Testis (tissue), 3 donors: ENCODE data around the gene PITPNC1. TPM values are rescaled to one million over a fixed set of nuclear protein-coding genes. Genes with fewer than 3 reads are reported as not detected.

ENCODE experiments used
- DNase-seq: peaks from one replicate; pipeline ENCODE4 v3.0.0-alpha.2; 2019
- H3K27ac ChIP-seq, 2 donors: fragments of 200-600 bp; sonication (generic); one replicate each; pipeline ENCODE4 v1.5.1; 2019
- H3K27me3 ChIP-seq: fragments of 200-600 bp; sonication (generic); one replicate; pipeline ENCODE4 v1.5.1; 2019
- H3K36me3 ChIP-seq: fragments of 200-600 bp; sonication (generic); one replicate; pipeline ENCODE4 v1.5.1; 2017; ENCODE audit warnings: low read depth; ENCODE audit errors: missing control alignments
- H3K4me1 ChIP-seq: fragments of 200-600 bp; sonication (generic); one replicate; pipeline ENCODE4 v1.5.1; 2019
- H3K4me3 ChIP-seq, 2 donors: fragments of 200-600 bp; sonication (generic); one replicate each; pipeline ENCODE4 v1.5.1; 2017 to 2019
- H3K9me3 ChIP-seq: fragments of 200-600 bp; sonication (generic); one replicate; pipeline ENCODE4 v1.5.1; 2017
- POLR2A ChIP-seq: fragments of 450-650 bp; IDR thresholded peaks from one replicate; pipeline ENCODE4 v1.6.1; 2017; ENCODE audit warnings: antibody characterized with exemption, mild to moderate bottlenecking, moderate library complexity
- WGBS, 2 donors: methylation state at CpG; one replicate each; pipeline ENCODE4 v1.1.5; 2018; 5-methylcytosine and 5-hydroxymethylcytosine counted together
- intact Hi-C: fragments of 100-400 bp; cut with DNase I; formaldehyde crosslinking; loops from one replicate; pipeline ENCODE4 v1.15.1; 2023; ENCODE audit warnings: low total_unique reads
- polyA plus RNA-seq: library from polyadenylated mRNA; stranded (reverse); fragments of 350-450 nt; fragmentation: Illumina TruSeq; extraction: RNeasy Lipid Tissue Mini Kit (QIAGEN cat#74804); gene quantifications from one replicate; pipeline ENCODE4 v1.2.3, GENCODE V29; 2014; ENCODE audit warnings: low read depth, low replicate concordance; ENCODE audit not compliant: insufficient read depth
- total RNA-seq, 2 donors: library from RNA; depleted of rRNA; stranded (reverse); fragments of >200 nt; gene quantifications; one replicate each; pipeline ENCODE4 v1.2.3, GENCODE V29; 2016
- TF ChIP-seq, protein P1 (sequence below), 3 experiments: fragments of 450-650 bp in 2 of 3; fragments of 200-600 bp in 1 of 3; sonication (generic) in 1 of 3; IDR thresholded peaks; one replicate each; pipeline ENCODE4 v1.5.1; 2016 to 2019; ENCODE audit warnings: antibody characterized with exemption in 3 of 3, mild to moderate bottlenecking in 2 of 3, moderate library complexity in 1 of 3

Gene PITPNC1
- total and polyA plus RNA-seq, 3 donors from 2014 or later: 8.3 to 12.8 (median 12.2) TPM

DNA sequence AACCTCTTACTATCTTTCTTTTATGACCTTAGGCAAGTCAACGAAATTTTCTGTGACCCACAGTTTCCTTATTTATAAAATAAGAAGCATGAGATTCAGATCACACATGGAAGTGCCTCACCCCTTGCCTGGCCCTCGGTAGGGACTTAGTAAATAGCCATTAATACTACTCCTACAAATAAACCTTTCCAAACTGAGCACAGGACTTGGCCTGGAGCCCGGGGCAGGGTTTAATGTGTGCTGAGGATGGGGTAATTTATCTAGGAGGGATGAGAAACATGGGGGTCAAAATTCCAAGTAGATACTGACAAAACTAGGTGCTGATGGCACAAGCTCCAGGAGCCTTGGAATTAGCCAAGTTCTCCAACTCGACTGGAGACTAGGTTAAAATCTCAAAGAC, 35.0 kb downstream of the PITPNC1 start:
- intact Hi-C loops: no loop called here
- H3K36me3 ChIP-seq: no peaks in the 10 kb centered on the region
- no peaks in the 10 kb centered on the region for H3K9me3 ChIP-seq
- H3K4me1 ChIP-seq: peaks cover 7% of the 10 kb centered on the region
- no peak overlapping the region for H3K4me3 ChIP-seq
- no peaks in the 10 kb centered on the region for H3K27me3 ChIP-seq
- no peak overlapping the region for H3K27ac ChIP-seq
- WGBS, 2 donors: 63% methylated on average over 4 of the region's 4 CpGs
- TF ChIP-seq POLR2A: no peak
- TF ChIP-seq, protein P1, sequence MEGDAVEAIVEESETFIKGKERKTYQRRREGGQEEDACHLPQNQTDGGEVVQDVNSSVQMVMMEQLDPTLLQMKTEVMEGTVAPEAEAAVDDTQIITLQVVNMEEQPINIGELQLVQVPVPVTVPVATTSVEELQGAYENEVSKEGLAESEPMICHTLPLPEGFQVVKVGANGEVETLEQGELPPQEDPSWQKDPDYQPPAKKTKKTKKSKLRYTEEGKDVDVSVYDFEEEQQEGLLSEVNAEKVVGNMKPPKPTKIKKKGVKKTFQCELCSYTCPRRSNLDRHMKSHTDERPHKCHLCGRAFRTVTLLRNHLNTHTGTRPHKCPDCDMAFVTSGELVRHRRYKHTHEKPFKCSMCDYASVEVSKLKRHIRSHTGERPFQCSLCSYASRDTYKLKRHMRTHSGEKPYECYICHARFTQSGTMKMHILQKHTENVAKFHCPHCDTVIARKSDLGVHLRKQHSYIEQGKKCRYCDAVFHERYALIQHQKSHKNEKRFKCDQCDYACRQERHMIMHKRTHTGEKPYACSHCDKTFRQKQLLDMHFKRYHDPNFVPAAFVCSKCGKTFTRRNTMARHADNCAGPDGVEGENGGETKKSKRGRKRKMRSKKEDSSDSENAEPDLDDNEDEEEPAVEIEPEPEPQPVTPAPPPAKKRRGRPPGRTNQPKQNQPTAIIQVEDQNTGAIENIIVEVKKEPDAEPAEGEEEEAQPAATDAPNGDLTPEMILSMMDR (IDR thresholded peaks at IDR 0.05): no peak
- DNase-seq: no peak

DNA sequence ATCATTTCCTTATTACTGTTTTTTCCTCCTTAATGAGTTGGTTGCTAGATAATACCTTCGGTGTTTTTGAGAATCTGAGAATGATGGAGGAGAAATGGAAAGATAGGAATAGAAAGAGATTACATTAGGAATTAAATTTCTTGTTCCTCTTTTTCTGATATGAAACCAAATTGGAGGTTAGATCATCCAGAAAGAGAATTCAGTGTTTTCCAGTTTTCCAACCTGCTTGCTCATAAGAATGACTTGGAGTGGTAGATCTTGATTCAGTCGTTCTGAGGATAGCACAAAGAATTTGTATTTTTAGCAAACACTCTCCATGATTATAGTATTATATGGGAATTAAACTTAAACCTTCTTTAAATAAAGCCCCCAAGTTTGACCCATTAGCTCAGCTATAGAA, 35.9 kb downstream of the PITPNC1 start:
- TF ChIP-seq, protein P1 (IDR thresholded peaks at IDR 0.05): no peak
- no peak for TF ChIP-seq POLR2A
- Histone ChIP-seq H3K9me3 (no peaks in the 10 kb centered on the region), H3K4me1 (peaks cover 7% of the 10 kb centered on the region), H3K36me3 (no peaks in the 10 kb centered on the region), H3K27me3 (no peaks in the 10 kb centered on the region), H3K27ac (no peak overlapping the region), H3K4me3 (no peak overlapping the region)
- intact Hi-C loops: no loop called here
- WGBS, 2 donors: 65 to 79% methylated on average over 2 of the region's 2 CpGs
- DNase-seq: no peak

DNA sequence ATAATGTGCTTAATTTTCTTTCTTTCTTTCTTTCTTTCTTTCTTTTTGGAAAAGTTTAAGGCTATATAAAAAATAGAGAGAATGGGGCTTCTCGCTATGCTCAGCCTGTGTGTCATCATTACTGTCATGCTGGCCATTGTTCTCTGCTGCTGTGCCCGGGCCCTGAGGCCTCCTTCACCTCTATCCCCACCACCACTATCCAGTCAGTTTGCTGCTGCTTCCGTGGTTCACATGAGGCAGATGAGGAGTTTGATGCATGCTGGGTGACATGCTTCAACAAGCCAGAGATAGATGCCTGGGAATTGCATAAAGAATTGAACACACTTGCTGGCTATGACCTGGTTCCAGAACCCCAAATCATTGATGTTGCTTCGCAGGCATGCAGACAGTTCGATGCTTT, 36.3 kb downstream of the PITPNC1 start:
- WGBS, 2 donors: 93% methylated on average over 5 of the region's 5 CpGs
- Histone ChIP-seq H3K9me3 (no peaks in the 10 kb centered on the region), H3K4me1 (peaks cover 7% of the 10 kb centered on the region), H3K27me3 (no peaks in the 10 kb centered on the region), H3K36me3 (no peaks in the 10 kb centered on the region), H3K27ac (no peak overlapping the region), H3K4me3 (no peak overlapping the region)
- no peak for TF ChIP-seq POLR2A
- TF ChIP-seq, protein P1 (IDR thresholded peaks at IDR 0.05): no peak
- intact Hi-C loops: no loop called here
- no peak for DNase-seq

DNA sequence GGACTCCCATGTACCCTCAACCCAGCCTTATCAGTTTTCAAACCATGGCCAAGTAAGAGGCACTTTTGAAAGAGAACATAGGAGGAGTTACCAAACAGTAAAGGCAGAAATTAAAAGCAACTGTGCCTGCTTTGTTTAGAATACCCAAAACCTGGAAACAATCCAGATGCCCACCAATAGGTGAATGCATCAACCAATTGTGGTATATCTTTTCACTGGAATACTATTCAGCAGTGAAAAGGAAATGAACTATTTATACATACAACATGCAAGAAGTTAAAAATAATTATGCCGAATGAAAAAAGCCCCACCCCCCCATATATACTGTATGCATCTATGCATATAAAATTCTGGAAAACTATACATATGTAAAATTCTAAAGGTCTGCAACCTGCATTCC, 37.0 kb downstream of the PITPNC1 start:
- TF ChIP-seq POLR2A: no peak
- TF ChIP-seq, protein P1 (IDR thresholded peaks at IDR 0.05): no peak
- Histone ChIP-seq H3K27ac (no peak overlapping the region), H3K4me3 (no peak overlapping the region), H3K27me3 (no peaks in the 10 kb centered on the region), H3K36me3 (no peaks in the 10 kb centered on the region), H3K4me1 (peaks cover 7% of the 10 kb centered on the region), H3K9me3 (no peaks in the 10 kb centered on the region)
- intact Hi-C loops: no loop called here
- no peak for DNase-seq
- 88 to 97% methylated on average over 1 of the region's 1 CpG for WGBS, 2 donors

DNA sequence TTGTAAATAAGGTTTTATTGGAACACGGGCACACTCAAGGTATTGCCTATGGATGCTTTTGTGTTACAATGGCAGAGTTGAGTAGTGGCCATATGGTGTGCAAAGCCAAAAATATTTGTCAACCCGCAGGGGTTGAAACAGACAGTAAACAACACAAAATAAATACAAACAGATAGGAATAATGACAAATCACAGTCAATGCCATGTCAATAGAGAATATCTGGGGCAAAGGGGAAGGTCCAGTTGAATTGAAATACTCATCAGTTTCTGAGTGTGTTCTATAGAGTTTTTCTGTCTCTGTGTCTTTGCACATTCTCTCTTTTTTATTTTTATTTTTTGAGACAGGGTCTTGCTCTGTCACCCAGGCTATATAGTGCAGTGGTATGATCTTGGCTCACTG, 37.5 kb downstream of the PITPNC1 start:
- Histone ChIP-seq H3K27ac (no peak overlapping the region), H3K4me3 (no peak overlapping the region), H3K9me3 (no peaks in the 10 kb centered on the region), H3K4me1 (peaks cover 7% of the 10 kb centered on the region), H3K27me3 (no peaks in the 10 kb centered on the region), H3K36me3 (no peaks in the 10 kb centered on the region)
- no peak for TF ChIP-seq POLR2A
- TF ChIP-seq, protein P1 (IDR thresholded peaks at IDR 0.05): no peak
- 93 to 100% methylated on average over 2 of the region's 2 CpGs for WGBS, 2 donors
- DNase-seq: no peak
- intact Hi-C loops: no loop called here
